ENCODE results near the gene EIF5AL1.
"Not testable (repeated sequence)": the region's sequence is repeated elsewhere in the genome, so short reads cannot be mapped to it uniquely, and the experiment has no call there.

EIF5AL1 gene

GRCh38 chr10:79488336-79488735 is 24.0 kb upstream of the EIF5AL1 start:
- no peak for DNase-seq

GRCh38 chr10:79488870-79489269 is 23.5 kb upstream of the EIF5AL1 start:
- DNase-seq = no peak

- DNase-seq = no peak
Observed at GRCh38 chr10:79490400-79491142, 21.8 kb upstream of the EIF5AL1 start.

- DNase-seq = no peak
Observed at GRCh38 chr10:79491143-79491835, 21.0 kb upstream of the EIF5AL1 start.

DNA sequence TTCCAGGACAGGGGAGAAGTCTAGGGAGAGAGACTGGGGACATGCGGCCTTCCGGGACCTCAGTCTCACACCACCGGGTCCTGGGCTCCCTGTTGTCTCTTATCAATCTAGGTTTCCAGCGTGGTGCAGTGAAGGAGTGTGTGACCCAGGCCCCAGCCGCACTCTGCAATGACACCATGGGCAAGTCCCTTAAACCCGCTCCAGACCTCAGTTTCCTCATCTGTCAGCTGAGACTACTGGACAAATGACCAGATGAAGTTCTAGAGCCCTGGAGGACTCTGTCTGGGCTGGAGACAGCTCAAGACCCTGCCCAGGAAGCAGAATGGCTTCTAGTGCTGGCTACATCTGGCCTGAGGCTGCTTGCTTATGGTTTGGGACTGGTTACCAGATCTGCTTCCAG is 20.1 kb upstream of the EIF5AL1 start:
- no peak for DNase-seq

DNA sequence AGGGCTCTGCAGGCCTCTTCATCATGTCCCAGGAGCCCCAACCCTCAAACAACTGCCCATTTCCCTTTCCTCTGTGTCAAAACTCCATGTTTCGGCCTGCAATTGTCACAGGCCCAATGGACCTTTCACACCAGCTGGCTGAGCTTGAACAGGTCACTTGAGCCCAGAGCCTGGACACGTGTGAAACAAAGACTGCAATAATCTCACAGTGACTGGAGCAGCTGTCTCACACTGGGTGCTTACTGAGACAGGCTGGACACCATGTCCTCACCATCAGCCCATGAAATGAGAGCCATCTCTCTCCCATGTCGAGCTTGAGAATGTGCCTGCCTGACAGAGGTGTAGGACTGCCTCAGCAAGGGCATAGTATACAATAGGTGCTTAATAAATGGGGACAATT is 19.5 kb upstream of the EIF5AL1 start:
- no peak for DNase-seq

DNA sequence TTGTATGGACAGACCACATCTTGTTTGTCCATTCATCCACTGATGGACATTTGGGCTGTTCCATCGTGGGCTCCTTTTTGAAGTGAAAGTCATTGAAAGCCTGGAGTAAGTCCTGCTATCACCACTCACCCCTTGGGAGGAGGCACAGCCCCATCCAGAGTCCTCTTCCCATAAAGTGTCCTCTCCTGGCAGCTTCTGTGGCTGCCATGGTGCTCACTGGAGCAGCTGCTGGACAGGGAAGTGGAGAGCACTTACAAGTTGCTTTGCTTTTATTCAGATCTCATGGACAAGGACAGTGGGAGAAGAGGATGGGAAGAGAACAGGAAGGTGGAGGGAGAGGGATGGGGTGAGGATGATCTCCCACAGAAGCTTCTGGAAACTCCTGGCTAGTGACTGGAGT is 18.5 kb upstream of the EIF5AL1 start:
- DNase-seq = no peak

DNA sequence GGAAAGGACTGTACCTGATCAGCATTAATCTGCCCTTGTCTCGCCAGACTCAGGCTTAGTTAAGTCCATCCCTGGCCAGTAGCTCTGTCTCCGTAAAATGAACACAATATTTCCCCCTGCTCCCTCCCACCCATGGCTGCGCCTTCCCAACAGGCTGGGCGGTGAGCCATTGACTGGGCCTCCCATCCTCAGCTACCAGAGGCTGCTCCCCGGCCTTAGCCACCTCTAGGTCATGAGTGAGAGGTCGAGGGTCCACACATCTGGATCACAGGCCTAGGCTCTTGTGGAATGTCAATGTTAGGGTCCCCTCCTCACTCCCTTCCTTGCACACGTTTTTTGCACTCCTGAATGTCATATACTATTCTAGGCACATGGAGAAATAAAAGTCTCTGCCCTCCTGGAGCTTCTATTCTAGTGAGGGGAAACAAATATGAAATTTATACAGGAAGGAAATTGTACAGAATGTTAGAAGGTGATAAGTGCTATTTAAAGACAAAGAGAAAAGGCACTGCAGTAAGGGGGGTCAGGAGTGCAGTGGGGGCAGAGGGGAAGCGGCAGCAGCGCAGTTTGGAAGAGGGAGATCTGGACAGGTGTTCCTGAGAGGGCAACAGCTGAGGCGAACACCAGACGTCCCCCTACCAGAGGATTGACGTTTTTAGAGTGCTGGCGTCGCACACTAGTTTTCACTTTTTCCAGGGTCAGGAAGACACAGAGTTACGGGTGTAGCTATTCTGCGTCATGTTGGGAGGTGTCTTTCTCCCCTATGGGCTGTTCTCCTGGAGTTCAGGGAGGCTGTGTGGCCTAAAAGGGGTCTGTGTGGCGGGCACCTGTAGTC is 17.2 kb upstream of the EIF5AL1 start:
- DNase-seq = no peak

GRCh38 chr10:79495791-79496190 is 16.5 kb upstream of the EIF5AL1 start:
- DNase-seq = no peak

DNA sequence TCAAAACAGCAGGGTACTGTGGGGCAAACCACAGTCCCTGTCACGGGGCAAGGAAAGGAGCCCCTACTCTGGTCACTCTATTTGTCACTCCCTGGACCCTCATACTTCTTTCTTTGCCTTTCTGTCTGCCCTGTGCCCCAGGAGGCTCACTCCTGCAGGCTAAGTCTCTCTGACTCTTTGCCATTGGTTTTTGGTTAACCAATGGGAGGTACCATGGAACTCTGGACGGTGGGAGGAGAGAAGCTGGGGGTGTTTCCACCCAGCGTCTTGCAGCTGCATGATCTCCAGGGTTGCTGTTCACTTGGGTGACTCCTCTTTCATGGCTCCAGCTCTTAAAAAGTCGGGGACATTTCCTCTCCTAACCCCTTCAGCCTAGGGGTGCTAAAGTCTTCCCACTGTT is 15.4 kb upstream of the EIF5AL1 start:
- no peak for DNase-seq

GRCh38 chr10:79498291-79498829 is 14.0 kb upstream of the EIF5AL1 start:
- DNase-seq = no peak

DNA sequence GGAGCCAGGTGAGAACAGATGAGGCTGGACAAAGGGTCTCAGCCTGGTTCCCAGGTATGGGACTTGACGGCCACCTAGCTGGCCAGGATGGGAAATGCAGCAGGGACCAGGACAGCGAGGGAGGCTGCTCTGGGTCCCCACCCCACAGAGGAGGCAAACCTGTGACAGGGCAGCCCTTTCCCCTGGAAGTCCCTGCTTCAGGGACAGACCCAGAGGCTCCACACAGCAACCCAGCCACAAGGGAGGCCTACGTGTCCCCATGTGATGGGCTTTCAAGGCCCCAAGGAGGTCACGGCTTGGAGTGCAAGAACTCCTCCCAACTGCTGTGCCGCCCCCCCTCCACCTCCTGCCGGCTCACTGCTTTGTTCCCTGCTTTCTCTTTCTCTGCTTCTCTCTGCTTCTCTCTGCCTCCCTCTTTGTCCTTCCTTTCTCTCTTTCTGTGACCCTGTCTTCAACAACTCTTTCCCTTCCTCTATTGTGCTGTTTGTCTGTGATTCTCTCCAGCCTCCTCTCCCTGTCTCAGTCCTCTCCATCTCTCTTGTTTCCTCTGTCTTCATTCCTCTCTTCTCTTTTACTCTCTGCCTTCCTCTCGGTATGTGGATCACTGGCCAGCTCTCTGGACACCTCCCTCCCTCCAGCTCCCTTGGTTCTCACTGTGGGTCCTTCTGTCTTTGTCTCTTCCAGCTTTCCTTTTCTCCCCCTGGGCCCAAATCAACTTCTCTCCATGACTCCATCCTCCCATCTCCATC is 9.6 kb upstream of the EIF5AL1 start:
- no peak for DNase-seq

DNA sequence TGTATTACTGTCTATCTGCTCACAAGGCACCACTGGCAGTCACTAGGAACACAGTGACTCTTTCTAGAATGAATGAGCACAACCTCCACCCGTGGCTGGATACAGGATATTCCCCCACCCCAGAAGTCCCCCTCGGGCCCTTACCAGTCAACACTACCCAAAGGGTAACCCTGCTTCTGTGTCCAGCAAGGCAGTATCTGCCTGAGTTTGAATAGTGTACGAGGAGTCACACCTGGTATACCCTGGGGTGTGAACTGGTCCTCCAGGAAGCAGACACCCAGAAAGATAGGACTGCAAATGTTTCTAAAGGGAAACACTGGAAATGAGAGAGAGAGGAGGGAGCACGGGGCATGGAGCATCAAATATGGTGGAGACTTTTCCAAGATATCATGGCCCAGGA is 8.5 kb upstream of the EIF5AL1 start:
- not testable (repeated sequence) for DNase-seq

DNA sequence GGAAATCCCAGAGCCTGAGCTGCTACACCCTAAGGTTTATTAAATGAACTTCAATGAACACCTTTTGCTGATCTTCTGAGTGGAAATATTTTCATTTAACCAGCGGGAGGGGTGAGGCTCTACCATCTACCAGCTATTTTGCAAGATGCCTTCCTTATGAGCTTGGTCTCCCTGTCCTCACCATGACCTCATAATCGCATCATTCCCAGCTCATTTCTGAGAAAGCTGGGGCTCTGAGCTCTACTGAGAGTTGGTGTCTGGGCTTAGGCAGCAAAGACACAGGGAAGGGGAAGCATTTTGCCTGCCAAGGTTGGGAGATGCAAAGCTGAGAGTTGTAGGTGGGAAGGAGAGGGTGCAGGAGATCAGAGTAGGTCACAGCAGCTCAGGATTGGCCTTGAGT is 7.8 kb upstream of the EIF5AL1 start:
- DNase-seq = not testable (repeated sequence)

DNA sequence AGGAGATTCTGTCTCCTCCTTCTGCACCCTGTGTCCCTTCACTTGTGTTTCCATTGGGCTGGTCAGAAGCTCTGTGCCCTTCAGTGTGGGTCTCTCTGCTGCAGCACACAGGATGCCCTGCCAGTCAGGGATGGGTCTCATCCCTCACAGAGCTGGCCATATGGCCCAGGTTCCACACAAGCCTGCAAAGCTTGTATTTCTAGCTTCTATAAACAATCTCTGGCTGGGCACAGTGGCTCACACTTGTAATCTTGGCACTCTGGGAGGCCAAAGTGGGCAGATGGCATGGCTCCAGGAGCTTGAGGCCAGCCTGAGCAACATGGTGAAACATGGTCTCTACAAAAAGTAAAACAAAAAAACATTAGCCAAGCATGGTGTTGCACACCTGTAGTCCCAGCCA is 7.0 kb upstream of the EIF5AL1 start:
- not testable (repeated sequence) for DNase-seq

GRCh38 chr10:79505829-79506228 is 6.5 kb upstream of the EIF5AL1 start:
- no peak for DNase-seq

DNA sequence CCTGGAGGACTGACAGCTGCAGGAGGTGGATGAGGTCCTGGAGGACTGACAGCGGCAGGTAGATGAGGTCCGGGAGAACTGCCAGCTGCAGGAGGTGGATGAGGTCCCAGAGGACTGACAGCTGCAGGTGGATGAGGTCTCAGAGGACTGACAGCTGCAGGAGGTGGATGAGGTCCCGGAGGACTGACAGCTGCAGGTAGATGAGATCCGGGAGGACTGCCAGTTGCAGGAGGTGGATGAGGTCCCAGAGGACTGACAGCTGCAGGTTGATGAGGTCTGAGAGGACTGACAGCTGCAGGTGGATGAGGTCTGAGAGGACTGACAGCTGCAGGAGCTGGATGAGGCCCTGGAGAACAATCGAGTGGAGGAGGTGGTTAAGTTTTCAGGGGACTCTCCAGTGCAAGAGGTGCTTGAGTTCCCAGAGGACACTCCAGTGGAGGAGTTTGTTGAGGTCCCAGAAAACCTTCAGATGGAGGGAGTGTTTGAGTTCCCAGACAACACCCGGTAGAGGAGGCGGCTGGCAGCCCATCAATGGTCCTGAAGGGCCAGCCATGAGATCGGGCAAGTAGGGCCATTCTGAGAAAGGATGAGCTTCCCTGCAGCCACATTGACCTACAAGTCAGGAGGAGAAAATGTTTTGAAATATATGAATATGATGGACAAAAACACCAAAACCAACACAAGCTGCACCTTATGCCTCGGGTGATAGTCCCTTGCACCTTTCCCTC is 4.7 kb upstream of the EIF5AL1 start:
- DNase-seq = no peak

GRCh38 chr10:79508245-79508644 is 4.1 kb upstream of the EIF5AL1 start:
- not testable (repeated sequence) for DNase-seq

DNA sequence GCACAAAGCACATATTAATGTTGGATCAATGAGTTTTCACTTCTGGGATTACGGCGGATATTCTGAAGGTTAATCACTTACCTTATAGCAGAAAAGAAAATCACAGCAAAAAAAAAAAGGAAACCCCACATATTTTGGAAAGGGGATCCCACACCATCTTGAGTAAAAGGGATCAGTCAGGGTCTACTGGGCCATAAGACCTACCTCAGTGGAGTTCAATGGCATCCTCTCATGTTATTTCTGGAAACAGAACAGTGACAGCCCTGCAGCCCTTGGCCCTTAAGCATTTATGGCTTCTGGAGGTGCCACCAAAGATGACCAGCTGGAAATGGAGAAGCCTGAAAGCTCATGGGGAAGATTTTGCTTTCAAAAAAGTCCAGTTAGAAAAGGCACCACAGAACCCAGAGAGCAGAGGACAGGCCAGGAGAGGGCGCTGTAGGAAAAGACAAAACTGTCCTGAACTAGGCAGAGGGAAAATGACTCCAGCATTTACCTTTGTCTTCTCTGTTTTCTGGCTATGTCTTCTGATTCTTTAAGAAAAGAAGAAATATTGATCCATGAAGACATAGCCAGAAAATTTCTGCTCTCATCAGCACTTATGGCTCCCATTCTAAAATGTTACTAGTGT is 2.9 kb upstream of the EIF5AL1 start:
- not testable (repeated sequence) for DNase-seq

DNA sequence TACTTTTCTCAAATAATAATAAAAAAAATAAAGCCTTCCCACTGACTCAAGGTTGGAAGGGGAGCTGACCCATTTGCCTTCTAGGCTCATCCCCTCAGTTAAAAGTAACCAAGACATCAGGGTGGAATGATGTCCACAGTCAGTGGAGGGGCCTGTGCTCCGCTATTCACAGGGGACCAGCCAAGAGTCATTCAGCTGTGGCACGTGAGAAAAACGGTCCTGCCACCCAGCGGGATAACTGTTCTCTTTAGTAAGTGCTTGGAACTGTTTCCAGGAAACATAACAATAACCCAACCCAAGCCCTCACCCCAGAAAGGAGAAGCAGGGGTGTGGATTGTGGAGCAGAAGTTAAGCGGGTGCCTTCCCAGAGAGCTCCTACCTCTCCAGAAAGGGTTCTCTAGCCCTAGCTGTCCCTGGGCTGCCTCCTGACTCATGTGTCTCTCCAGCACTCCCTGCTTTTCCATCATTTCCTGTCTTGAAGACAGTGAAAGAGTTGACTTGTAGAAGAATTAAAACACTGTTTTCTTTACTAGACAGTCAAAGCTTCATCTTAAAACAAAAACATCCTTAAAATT is 2.3 kb upstream of the EIF5AL1 start:
- not testable (repeated sequence) for DNase-seq

Measured in bone marrow (tissue), 2 donors.